ENCODE data around the gene NFAM1.

NFAM1 gene

DNA sequence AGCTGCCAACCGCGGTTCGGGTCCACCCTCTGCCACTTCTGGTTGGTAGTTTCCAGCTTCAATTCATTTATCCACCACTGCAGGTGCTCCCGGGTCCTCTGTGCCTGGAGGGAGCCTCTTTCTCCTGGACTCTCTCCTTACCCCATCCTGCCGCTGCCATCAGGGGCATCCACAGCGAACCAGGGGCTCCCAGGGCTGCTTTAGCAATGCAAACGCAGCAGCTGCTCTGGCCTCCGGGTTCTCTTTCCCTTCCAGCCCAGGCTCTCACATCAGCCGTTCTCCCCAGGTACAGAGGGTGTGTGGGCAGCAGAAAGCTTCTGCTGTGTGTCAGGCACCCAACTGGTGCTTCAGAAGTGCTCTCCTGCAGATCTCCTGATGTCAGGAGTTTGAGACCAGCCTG lies 27.9 kb downstream of the NFAM1 start:
- Histone ChIP-seq H3K9ac (ENCODE audit: low read length) (no peak overlapping the region), H3K4me1 (ENCODE audit: control insufficient read depth, insufficient read depth, low read depth, low read length) (peaks cover 10% of the 10 kb centered on the region), H2AK5ac (ENCODE audit: low read length, severe bottlenecking) (no peak overlapping the region), H2BK5ac (ENCODE audit: low read depth, low read length, poor library complexity, severe bottlenecking) (no peak overlapping the region), H3K79me1 (replicated peaks; ENCODE audit: low read length, poor library complexity, severe bottlenecking) (no peaks in the 10 kb centered on the region), H3K18ac (ENCODE audit: low read depth in 1 of 2, low read length in 2 of 2) (no peak overlapping the region), H3K14ac (ENCODE audit: low read length in 2 of 2) (no peak overlapping the region), H2AFZ (ENCODE audit: low read depth, low read length) (no peak overlapping the region), H3K27ac (ENCODE audit: low read length, poor library complexity, severe bottlenecking) (no peak overlapping the region), H3K9me3 (ENCODE audit: control insufficient read depth, low read length) (no peaks in the 10 kb centered on the region), H3K4me3 (ENCODE audit: insufficient read depth in 1 of 2, low read depth in 1 of 2, low read length in 2 of 2) (no peak overlapping the region), H4K8ac (ENCODE audit: low read length) (no peak overlapping the region), H2BK120ac (ENCODE audit: low read depth, low read length) (no peak overlapping the region), H4K91ac (ENCODE audit: low read length) (no peak overlapping the region), H2BK15ac (ENCODE audit: low read depth, poor library complexity, severe bottlenecking) (no peak overlapping the region), H3K23ac (ENCODE audit: low read length in 2 of 2) (no peak overlapping the region), H3K36me3 (ENCODE audit: control insufficient read depth in 1 of 2, insufficient read depth in 2 of 2, low read depth in 1 of 2, low read length in 2 of 2) (no peaks in the 10 kb centered on the region), H2BK12ac (ENCODE audit: low read length in 2 of 2) (no peak overlapping the region), H3K4ac (ENCODE audit: low read depth in 1 of 2, low read length in 2 of 2) (no peak overlapping the region), H3K27me3 (ENCODE audit: control insufficient read depth in 1 of 2, insufficient read depth in 1 of 2, low read length in 2 of 2) (peaks cover 47 to 66% of the 10 kb centered on the region in 2 experiments), H3K4me2 (ENCODE audit: low read length, poor library complexity, severe bottlenecking) (no peak overlapping the region)
- 51% methylated on average over 9 of the region's 9 CpGs for WGBS
- no peak for DNase-seq

DNA sequence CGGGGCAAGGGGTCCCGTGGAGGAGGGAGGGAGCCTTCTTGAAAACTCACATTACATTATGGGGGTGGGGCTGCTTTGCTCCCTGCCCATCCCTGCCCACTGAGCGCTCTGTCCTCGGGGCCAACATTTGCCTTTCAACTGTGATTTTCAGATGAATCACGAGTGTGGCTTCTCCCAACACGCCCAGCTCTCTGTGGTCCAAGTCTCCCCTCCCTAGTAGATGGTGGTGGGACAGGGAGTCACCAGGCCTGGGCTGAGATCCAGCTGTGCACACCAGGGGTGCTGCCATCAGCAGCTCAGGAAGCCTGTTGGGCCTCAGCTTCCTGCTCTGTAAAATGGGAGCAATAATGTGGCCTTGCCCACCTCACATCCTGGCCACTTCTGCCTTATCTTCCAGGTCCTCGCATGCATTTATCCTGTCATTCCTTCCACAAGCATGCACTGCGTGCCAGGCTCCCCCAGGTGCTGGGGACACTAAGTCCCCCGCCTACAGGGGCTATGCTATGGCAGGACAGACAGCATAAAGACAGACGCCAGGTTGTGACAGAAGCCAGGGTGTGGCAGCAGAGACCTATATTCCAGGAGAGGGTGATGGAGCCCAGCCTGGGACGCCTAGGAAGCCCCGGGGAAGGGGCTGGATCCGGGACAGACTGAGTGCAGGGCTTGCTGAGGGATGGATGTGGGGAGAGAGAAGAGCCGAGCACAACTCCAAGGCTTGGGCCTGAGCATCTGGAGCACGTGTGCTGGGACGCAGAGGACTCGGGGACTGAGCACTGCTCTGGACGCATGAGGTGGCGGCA lies 30.5 kb downstream of the NFAM1 start:
- Histone ChIP-seq H4K8ac (ENCODE audit: low read length) (no peak overlapping the region), H2BK15ac (ENCODE audit: low read depth, poor library complexity, severe bottlenecking) (no peak overlapping the region), H2BK12ac (ENCODE audit: low read length in 2 of 2) (no peak overlapping the region), H3K4me3 (ENCODE audit: insufficient read depth in 1 of 2, low read depth in 1 of 2, low read length in 2 of 2) (no peak overlapping the region), H3K9me3 (ENCODE audit: control insufficient read depth, low read length) (no peaks in the 10 kb centered on the region), H2BK5ac (ENCODE audit: low read depth, low read length, poor library complexity, severe bottlenecking) (no peak overlapping the region), H2AK5ac (ENCODE audit: low read length, severe bottlenecking) (no peak overlapping the region), H3K18ac (ENCODE audit: low read depth in 1 of 2, low read length in 2 of 2) (no peak overlapping the region), H3K9ac (ENCODE audit: low read length) (no peak overlapping the region), H3K23ac (ENCODE audit: low read length in 2 of 2) (no peak overlapping the region), H2BK120ac (ENCODE audit: low read depth, low read length) (no peak overlapping the region), H3K27me3 (ENCODE audit: control insufficient read depth in 1 of 2, insufficient read depth in 1 of 2, low read length in 2 of 2) (peaks cover 43 to 72% of the 10 kb centered on the region in 2 experiments), H3K4ac (ENCODE audit: low read depth in 1 of 2, low read length in 2 of 2) (no peak overlapping the region), H3K4me1 (ENCODE audit: control insufficient read depth, insufficient read depth, low read depth, low read length) (peaks cover 13% of the 10 kb centered on the region), H4K91ac (ENCODE audit: low read length) (peak overlapping the region; percentile 53), H3K79me1 (replicated peaks; ENCODE audit: low read length, poor library complexity, severe bottlenecking) (no peaks in the 10 kb centered on the region), H3K36me3 (ENCODE audit: control insufficient read depth in 1 of 2, insufficient read depth in 2 of 2, low read depth in 1 of 2, low read length in 2 of 2) (no peaks in the 10 kb centered on the region), H3K27ac (ENCODE audit: low read length, poor library complexity, severe bottlenecking) (no peak overlapping the region), H2AFZ (ENCODE audit: low read depth, low read length) (no peak overlapping the region), H3K14ac (ENCODE audit: low read length in 2 of 2) (no peak overlapping the region), H3K4me2 (ENCODE audit: low read length, poor library complexity, severe bottlenecking) (no peak overlapping the region)
- 78% methylated on average over 17 of the region's 19 CpGs for WGBS
- DNase-seq: no peak

DNA sequence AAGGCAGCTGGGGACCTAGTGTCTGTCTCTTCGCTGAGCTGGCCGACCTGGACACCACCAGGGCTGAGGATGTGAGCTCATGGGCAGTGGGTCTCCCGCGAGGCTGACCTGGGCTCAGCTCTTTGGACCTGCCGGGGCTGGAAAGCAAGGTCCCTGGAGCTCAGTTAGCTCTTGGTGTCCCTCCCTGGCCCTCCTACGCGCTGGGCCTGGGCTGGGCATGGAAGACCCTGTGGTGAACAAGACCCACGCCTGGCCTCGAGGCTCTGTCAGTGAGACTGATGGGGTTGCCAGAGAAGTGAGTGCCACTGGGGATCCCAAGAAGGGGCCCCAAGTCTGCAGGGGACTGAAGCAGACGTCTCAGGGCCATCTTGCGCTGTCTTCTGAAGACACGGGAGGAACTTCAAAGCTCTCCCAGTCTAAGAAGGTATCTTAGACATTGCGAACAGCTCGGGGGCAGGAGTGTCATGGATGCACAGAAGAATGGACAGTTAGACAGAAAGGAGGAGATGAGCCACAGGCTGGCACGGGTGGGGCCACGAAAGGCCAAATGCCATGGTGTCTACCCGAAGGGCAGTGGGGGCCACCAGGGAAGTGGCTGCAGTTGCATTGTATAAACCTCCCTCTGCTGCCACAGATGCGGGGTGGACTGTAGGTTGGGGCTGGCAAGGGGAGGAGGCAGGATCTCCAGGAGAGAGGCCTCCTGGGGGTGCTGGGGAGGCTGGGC lies 31.2 kb downstream of the NFAM1 start:
- H3K9ac ChIP-seq (ENCODE audit: low read length): no peak overlapping the region
- no peak overlapping the region for H3K14ac ChIP-seq (ENCODE audit: low read length in 2 of 2)
- no peak overlapping the region for H2AFZ ChIP-seq (ENCODE audit: low read depth, low read length)
- no peak for DNase-seq
- H2BK15ac ChIP-seq (ENCODE audit: low read depth, poor library complexity, severe bottlenecking): no peak overlapping the region
- H3K27ac ChIP-seq (ENCODE audit: low read length, poor library complexity, severe bottlenecking): no peak overlapping the region
- no peaks in the 10 kb centered on the region for H3K9me3 ChIP-seq (ENCODE audit: control insufficient read depth, low read length)
- 87% methylated on average over 18 of the region's 18 CpGs for WGBS
- H4K8ac ChIP-seq (ENCODE audit: low read length): no peak overlapping the region
- no peak overlapping the region for H2BK5ac ChIP-seq (ENCODE audit: low read depth, low read length, poor library complexity, severe bottlenecking)
- H3K4me3 ChIP-seq (ENCODE audit: insufficient read depth in 1 of 2, low read depth in 1 of 2, low read length in 2 of 2): no peak overlapping the region
- H4K91ac ChIP-seq (ENCODE audit: low read length): no peak overlapping the region
- no peak overlapping the region for H2BK12ac ChIP-seq (ENCODE audit: low read length in 2 of 2)
- no peaks in the 10 kb centered on the region for H3K79me1 ChIP-seq (replicated peaks; ENCODE audit: low read length, poor library complexity, severe bottlenecking)
- H3K23ac ChIP-seq (ENCODE audit: low read length in 2 of 2): no peak overlapping the region
- H3K4ac ChIP-seq (ENCODE audit: low read depth in 1 of 2, low read length in 2 of 2): no peak overlapping the region
- H3K36me3 ChIP-seq (ENCODE audit: control insufficient read depth in 1 of 2, insufficient read depth in 2 of 2, low read depth in 1 of 2, low read length in 2 of 2): no peaks in the 10 kb centered on the region
- H3K4me2 ChIP-seq (ENCODE audit: low read length, poor library complexity, severe bottlenecking): no peak overlapping the region
- peaks cover 13% of the 10 kb centered on the region for H3K4me1 ChIP-seq (ENCODE audit: control insufficient read depth, insufficient read depth, low read depth, low read length)
- H3K18ac ChIP-seq (ENCODE audit: low read depth in 1 of 2, low read length in 2 of 2): no peak overlapping the region
- H2BK120ac ChIP-seq (ENCODE audit: low read depth, low read length): no peak overlapping the region
- H2AK5ac ChIP-seq (ENCODE audit: low read length, severe bottlenecking): no peak overlapping the region
- peaks cover 39 to 66% of the 10 kb centered on the region in 2 experiments for H3K27me3 ChIP-seq (ENCODE audit: control insufficient read depth in 1 of 2, insufficient read depth in 1 of 2, low read length in 2 of 2)

All from mesenchymal stem cell (in vitro differentiated cells and primary cell).